GM23338 (cell line): ENCODE results near the gene MVB12B.

Source experiments
- EZH2 ChIP-seq: fragments of 200-600 bp; sonication (generic); IDR thresholded peaks from one replicate; pipeline ENCODE4 v1.8.0; 2017; ENCODE audit warnings: antibody characterized with exemption, mild to moderate bottlenecking, low read depth; ENCODE audit not compliant: unreplicated experiment
- JUNB ChIP-seq: IDR thresholded peaks from one replicate; pipeline ENCODE4 v1.6.1; 2016; ENCODE audit warnings: antibody characterized with exemption; ENCODE audit not compliant: unreplicated experiment
- TF ChIP-seq, protein P1 (sequence below), 2 experiments: fragments of 200-600 bp in 1 of 2; sonication (generic) in 1 of 2; conservative IDR thresholded peaks; 2 replicates each; pipeline versions ENCODE4 v1.5.1 to v1.6.1; 2016 to 2017; ENCODE audit warnings: antibody characterized with exemption in 2 of 2, low read depth in 2 of 2, mild to moderate bottlenecking in 2 of 2, moderate library complexity in 1 of 2

DNA sequence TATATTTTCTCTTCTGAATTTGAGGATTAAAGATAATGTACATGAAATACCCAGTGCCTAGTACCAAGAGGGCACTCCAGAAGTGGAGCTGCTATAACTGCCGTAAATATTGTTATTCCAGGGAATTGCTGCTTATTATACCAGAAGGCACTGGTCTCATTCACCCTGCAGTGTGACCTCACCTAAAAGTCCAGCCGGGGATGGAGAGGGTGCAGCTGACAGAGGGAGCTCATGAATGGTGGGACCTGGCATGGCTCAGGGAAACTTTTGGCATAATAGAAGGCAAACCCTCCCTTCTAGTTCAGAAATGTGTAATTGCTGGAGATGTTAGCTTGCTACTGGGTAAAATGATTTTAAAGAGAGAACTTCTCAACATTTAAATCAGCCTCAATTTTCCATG is 108.5 kb downstream of the MVB12B start:
- TF ChIP-seq EZH2 (no peak), JUNB (no peak)
- TF ChIP-seq, protein P1, sequence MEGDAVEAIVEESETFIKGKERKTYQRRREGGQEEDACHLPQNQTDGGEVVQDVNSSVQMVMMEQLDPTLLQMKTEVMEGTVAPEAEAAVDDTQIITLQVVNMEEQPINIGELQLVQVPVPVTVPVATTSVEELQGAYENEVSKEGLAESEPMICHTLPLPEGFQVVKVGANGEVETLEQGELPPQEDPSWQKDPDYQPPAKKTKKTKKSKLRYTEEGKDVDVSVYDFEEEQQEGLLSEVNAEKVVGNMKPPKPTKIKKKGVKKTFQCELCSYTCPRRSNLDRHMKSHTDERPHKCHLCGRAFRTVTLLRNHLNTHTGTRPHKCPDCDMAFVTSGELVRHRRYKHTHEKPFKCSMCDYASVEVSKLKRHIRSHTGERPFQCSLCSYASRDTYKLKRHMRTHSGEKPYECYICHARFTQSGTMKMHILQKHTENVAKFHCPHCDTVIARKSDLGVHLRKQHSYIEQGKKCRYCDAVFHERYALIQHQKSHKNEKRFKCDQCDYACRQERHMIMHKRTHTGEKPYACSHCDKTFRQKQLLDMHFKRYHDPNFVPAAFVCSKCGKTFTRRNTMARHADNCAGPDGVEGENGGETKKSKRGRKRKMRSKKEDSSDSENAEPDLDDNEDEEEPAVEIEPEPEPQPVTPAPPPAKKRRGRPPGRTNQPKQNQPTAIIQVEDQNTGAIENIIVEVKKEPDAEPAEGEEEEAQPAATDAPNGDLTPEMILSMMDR (conservative IDR thresholded peaks at IDR 0.05; ENCODE audit: low read depth in 2 of 2): no peak
